Stimulated activated CD4-positive, alpha-beta T cell treated with anti-CD3 and anti-CD28 coated beads, Interleukin-2, amount 100 ng/mL, for 48 hours (primary cell): ENCODE measurements around the gene LONP2.
A peak's percentile ranks its signal among the peaks of the same experiment; 100 is the strongest.
"Not testable (repeated sequence)": the region's sequence is repeated elsewhere in the genome, so short reads cannot be mapped to it uniquely, and the experiment has no call there.

Experiments
- DNase-seq, 2 donors: peaks; one replicate each; pipeline ENCODE4 v3.0.0-alpha.2; 2020

The LONP2 gene

DNA sequence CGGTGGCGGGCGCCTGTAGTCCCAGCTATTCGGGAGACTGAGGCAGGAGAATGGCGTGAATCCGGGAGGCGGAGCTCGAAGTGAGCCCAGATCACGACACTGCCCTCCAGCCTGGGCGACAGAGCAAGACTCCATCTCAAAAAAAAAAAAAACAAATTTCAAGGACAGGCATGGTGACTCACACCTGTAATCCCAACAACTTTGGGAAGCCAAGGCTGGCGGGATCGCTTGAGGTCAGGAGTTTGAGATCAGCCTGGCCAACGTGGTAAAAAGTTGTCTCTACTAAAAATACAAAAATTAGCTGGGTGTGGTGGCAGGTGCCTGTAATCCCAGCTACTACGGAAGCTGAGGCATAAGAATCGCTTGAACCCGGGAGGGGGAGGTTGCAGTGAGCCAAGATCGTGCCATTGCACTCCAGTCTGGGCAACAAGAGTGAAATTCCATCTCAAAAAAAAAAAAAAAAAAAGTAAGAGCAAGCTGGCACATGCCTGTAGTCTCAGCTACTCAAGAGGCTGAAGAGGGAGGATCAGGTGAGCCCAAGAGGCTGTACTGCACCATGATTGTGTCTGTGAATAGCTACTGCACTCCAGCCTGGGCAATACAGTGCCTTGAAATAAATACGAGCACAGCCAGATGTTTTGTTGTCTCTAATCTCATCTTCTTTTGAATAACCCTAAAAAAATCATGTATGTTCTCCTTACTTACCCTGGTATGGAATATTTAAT, 126.7 kb downstream of the LONP2 start:
- DNase-seq = not testable (repeated sequence)

DNA sequence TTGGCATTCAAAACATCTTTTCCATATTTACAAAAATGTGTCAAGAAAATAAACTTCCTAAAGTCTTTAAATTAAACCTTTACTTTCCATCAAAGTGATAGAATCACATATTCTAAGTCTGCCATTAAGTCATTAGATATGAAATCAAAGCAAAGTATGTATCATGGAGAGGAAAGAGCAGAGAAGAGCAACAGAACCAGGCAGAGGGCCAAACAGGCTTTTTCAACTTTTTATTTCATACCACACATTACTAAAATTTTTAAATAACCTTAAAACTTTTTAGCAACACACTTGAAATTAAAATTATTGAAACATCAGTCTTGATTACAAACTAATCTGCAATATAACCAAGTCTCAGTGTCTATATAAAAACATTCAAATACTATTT, 127.3 kb downstream of the LONP2 start:
- no peak for DNase-seq

DNA sequence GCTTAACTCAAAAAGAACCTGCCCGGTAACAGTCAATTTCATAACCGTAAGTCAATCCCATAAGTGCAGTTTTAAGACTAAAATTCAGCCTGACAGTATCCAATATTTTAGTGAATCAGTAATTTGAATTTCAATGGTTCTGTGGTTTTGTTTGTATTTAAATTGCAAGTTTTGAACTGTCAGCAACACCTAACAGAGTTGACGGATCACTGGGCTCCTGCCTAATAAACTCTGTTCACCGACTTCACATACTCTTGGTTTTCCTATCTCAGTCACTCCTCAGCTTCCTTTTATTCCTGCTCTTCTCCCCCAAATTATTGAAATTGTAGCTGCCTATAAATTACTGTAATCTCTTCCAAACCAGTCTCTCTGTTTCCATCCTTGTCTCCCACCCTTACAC, 128.6 kb downstream of the LONP2 start:
- no peak for DNase-seq

DNA sequence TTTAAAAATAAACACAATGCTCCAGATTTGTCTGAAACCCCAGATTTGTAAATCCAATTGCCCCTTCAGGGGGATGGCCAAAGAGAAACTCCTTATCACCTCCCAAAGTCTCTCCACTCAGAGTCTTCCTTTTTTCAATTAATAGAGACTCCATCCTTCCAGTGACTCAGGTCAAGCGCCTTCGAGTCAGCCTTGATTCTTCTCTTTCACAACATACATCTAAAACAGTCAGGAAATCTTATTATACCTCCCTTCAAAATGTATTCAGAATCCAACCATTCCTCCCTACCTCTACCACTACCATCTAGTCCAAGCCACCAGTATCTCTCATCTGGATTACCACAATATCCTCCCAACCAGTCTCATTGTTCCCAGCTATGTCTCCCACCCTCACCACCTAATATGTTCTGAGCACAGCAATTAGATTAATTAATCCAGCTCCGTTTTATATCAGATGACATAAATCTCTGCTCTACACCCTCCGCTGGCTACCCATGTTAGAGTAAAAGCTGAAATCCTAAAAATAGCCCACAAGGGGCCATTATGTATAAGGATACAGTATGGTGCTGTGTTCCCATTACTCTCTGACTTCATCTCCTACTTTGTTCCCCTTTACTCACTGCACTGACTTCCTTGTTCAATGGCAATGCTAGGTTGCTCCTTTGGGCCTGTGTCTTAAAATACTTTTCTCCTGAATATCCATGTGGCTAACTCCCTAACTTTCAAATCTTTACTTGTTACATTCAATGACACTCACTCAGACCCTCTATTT, 129.3 kb downstream of the LONP2 start:
- no peak for DNase-seq

DNA sequence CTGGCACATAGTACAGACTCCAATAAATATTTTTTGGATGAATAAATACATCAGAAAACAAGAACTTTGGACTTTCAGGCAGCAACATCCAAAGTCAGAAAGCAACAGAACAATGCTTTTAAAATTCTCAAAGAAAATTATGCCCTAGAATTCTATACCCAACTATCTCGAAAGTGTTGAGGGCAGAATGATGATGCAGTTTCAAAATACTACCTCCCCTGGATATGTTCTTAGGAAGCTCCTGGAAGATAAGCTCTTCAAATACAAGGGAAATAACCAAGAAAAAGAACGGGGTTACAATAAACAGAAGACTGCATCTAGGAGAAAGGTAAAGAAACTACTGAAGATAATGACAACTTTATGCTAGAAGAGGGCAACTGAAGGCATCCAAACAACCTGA, 130.2 kb downstream of the LONP2 start:
- DNase-seq = no peak

DNA sequence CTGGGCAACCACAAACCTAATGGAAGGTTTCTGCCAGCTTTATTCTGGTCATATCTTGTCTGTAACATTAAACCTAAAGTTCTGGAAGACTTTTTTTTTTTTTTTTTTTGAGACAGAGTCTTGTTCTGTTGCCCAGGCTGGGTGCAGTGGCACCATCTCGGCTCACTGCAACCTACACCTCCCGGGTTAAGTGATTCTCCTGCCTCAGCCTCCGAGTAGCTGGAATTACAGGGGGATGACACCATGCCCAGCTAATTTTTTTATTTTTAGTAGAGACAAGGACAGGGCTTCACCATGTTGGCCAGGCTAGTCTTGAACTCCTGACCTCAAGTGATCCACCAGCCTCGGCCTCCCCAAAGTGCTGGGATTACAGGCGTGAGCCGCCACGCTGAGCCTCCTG, 133.2 kb downstream of the LONP2 start:
- not testable (repeated sequence) for DNase-seq

DNA sequence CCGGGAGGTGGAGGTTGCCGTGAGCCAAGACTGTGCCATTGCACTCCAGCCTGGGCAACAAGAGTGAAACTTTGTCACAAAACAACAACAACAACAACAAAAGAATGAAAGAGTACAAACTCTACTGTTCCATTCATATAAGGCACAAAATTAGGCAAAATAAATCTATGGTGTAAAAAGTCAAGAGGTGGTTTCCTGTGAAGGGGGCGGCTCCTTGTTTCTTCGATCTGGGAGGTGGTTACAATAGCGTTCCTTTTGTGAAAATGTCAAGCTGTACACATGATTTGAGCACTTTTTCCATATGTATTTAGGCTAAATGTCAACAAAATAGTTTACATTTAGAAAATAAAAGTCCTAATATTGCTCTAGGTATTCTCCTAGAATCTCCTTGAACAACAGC, 134.2 kb downstream of the LONP2 start:
- no peak for DNase-seq

DNA sequence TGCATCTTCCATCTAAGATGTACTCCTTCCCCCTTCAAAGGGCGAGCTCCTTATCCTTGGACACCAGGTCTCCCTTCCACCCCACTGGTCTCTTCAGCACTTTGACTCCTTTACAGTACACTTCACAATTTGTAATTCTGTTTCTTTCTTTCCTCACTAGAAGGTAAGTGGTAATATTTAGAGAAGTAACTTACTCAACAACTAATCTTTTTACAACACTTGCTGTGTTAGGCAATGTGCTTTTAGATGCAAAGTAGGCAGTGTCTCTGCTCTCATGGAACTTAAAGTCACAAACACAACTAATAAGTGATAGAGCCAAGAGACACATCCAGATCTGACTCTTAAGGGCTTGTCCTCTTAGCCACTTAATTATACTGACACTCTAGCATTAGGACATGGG, 134.7 kb downstream of the LONP2 start:
- DNase-seq = no peak

DNA sequence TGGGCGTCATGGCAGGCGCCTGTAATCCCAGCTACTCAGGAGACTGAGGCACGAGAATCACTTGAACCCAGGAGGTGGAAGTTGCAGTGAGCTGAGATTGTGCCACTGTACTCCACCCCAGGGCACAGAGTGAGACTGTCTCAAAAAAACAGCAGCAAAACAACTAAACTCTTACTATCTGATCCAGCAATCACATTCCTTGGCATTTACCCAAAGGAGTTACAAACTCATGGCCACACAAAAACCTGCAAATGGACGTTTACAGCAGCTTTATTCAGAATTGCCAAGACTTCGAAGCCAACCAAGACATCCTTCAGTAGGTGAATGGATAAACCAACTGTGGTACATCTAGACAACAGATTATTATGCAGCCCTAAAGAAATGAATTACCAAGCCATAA, 137.1 kb downstream of the LONP2 start:
- DNase-seq = no peak

DNA sequence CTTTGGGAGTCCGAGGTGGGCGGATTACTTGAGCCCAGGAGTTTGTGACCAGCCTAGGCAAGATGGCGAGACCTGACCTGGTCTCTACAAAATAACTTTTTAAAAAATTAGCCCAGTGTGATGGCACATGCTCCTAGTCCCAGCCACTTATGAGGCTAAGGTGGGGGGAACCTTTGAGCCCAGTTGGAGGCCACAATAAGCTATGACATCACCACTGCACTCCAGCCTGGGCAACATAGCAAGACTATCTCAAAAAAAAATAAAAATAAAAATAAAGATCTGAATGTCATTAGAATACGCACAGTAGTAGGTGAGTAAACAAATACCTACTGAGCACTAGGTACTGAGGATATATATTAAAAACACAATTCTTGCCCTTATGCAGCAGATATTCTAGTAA, 138.0 kb downstream of the LONP2 start:
- DNase-seq = no peak

DNA sequence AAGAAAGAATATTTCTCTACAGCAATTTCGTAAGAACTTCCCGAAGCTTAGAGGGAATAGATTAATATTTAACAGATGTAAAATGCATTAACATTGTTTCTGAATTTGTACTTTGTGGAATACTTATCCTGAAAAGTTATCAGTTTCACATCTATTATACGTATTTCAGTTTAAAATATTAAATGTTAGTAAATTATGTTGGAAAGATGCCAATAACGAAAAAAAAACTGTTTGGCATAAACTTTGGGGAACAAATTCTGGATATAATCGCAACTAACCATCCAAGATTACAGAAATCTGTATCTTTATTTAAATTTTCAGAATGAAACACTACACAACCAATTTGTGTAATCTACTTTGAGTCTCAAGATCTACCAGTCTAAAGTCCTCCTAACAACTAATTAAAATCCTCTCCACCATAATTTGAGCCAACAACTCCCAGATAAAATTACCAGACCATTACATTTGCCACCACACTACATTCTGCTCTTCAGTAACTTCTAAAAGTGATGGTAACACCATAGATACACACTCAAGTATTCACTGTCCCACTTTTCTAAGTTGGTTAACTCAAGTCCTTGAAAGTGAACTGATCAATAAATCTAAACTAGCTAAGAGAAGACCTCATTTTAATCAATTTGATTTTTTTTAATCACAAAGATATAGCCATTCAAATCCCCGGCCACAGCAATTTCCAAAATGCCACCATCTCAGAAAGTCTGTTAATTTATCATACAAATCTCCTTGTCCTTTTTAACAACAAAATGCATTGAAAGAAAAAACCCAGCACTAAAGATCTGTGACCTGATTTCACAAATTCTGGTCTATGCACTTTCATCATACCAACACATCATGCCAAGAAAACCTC, 139.1 kb downstream of the LONP2 start:
- DNase-seq = no peak

DNA sequence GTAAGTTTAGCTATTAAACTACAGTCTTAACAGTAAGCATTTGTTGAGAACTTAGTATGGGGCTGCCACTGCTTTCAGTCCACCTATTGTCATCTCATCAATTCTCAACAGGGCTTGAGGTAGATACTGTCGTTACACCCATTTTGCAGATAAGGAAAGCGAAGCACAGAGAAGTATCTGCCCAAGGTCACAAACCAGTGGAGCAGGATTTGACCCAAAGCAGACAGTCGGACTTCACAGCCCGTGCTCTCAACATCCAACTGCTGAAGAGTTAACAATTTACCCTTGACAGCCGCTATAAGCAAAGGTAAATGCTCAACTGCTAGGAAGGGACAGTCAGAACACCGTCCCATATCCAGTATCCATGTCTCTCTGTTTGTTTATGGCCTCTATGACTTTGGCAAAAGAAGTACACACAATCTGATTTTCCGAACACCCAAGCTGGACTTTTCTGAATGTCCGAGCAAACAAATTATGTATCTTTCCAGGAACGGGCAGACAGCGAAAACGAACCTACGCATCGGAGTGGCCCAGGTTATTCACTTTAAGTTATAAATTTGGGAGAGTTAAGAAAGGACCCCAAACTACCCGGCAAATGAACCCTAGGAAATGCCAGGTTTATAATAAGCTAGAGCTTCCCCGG, 139.9 kb downstream of the LONP2 start:
- DNase-seq = no peak

DNA sequence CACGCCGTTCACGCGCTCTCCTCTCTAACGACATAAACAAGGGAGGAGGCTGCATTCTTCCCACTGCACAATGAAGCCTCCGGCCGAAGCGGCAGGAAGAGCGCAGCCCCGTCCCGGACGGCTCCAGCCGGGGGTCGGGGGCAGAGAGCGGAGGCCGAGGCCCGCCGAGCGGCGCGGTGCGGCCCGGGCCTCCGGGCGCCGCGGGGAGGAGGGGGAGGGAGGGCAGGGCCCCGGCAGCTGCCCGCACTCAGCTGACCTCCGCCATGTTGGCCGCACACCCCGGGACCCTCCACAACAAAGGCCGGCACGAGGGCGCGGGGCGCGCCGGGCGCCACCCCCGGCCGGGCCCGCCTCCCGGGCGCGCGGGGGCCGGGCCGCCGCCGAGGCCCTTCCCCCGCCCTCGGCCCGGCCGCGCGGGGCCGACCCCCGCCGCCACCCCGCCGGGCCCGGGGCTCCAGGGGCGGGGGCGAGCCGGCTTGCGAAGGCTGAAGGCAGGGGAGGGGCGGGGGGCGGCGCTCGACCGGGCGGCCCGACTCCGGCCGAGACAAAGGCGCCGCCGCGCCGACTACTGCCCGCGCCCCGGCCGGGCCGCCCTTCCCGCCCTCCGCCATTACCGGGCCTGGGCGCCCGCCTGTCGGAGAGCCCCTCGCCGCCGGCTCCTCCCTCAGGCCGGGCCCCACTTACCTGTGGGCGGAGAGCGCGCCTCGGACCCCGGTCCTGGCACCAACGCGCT, 140.6 kb downstream of the LONP2 start:
- peak in 1 of 2 donors; percentile 41 for DNase-seq

DNA sequence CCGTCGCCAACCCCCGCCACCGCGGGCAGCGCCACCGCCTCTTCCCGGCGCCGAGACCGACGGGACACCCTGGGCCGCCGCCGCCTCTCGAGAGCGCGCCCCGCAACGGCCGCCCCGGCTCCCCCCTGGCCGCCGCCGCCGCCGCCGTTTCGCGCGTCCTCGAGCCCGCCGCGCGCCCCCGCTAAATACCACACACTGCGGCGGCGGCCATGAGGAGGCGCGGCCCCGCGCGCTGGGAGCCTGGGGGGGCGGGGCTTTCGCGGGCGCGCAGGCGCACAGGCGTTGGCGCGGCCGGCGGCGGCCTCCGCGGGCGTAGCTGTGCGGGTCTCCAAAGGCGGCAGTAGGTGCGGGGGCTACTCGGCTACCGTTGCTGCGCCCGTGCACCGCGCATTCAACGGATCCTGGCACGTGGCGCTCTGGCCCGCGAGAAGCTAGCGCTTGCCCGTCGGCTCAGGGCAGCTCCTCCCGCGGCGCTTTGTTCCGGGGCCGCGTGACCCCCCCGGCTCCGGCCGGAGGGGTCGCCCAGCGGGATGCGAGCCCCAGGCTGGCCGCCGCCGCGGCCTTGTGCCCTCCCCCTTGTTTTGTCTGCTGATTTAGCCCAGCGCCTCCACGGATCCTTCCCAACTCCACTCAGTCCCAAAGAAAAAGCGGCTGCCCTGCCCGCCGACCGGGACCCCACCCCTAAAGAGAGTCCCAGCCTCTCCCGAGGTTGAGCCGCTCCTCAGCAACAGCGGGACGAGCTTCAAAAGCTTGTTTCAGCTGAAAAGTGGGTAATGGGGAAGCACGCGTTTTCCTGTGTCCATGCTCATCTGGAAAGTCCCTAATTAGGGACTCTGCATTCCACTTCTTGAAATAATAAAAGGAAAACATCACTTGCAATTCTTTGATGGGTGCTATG, 141.4 kb downstream of the LONP2 start, which contains the start of gene SIAH1:
SIAH1 (minus strand) TSS at position 161 of the 898 bp plus-strand sequence. CDS start 22,985 bp downstream, outside the sequence.
- DNase-seq = peak; percentile 78 to 89

DNA sequence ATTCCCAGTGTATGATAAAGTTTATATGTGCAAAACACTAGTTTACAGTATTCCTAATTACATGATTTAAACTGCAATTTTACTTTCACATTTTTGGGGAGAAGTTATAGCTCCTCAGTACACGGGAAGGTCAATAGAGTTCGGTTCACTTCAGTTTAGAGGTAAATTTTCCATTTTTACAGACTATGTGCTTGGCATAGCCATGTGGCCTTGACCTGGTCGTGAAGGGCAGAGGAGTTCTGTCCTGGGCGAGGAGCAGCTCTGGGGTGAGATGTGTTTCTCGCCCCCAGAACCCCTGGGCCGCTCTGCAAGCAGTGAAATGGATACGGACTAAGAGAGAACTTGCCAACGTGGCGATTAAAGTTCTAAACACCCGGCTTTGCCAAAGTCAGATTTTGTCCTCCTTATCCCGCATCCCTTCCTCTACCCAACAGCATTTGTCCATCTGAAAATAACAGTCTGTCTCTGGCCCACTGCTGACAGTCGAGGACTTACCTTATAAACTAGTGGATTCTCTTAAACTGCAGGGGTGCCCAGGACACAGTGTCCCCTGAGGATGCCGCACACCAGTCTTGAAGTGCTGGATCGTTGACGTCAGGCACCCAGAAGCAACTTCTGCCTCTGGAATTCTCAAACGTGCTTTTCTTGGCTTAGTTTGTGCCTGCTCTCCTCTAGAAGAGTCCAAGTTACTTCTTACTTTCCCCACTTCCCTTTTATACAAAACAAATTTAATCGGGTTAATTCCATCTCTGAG, 142.6 kb downstream of the LONP2 start:
- no peak for DNase-seq

DNA sequence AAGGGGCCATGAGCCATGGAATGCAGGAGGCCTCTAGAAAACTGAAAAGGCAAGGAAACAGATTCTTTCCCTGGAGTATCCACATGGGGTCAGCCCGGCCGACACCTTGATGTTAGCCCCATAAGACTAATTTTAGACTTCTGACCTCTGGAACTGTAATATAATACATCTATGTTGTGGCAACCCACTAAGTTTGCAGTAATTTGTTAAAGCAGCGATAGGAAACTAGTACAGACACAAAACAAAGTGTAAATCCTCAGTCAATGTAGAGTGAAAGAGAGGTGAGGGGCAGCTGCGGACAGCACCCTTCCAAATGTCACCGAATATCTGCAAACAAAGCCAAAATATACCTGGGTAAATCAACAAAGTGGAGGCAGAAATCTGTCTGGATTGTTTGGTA, 148.3 kb downstream of the LONP2 start:
- DNase-seq = no peak

DNA sequence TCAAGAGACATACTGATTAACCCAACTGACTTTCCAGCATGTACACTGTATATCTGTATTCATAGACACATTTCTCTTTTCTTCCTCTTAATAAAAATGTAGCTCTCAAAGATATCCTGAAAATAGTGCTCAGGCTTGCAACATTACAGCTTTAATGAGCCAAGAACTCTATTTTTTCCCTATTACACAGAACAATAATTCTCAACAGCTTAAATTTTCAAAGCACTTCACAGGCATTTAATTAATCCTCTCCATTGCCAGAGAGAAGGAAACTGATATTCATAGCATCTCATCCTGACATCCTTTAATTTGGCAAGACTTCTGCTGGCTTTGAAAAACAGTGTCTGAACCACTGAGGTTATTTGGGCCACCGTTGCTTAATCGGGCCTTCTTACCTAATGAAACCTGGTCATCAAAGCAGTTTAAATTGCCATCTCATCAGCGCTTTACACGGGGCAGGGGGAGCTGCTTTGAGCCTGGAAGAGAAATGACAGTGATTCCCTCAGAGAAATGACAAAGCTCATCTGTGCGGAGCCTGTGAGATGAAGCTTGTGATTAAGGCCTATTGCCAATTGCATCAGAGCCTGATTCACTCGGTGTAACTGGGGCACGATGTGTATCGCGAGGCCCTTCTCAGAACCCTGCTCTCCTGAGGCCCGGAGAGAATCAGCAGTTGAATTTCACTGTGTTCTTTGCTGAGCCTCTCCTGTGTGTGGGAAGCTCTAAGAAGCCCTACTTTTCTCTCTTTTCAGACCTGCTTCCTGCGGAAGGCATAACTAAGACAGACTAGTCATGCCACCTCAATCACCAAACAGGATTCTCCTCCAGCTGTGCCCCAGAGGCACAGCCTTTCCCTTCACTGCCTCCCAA, 149.6 kb downstream of the LONP2 start:
- DNase-seq = no peak

DNA sequence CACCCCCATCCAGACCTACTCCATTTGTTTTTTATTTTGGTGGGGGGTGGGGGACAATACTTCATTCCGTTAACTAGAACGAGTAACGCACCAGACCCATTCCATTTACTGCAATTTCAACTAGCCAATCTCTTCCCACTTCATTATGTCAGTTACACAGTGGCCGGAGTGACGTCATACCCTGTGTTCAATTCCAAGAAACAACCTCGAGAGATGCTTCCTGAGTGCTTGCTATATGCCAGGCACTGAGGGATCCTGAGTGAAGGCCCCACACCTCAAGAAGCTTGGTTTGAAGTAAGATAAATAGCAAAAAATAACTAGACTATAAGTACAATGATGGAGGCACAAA, 150.2 kb downstream of the LONP2 start:
- DNase-seq = no peak

DNA sequence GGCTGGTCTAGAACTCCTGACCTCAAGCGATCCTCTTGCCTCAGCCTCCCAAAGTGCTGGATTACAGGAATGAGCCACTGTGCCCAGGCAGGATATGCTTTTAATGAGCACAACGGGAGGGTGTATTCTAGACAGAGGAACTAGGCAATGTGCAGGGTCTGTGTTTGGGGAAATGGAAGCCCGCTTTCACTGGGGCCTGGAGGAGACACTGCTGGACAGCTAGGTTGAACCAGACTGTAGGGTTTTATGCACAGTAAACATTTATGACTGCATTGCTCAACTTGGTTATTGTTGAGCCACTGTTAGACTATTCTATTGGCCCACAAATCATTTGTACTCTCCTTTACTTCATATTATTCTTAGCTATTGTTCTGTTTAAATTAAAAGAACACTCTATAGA, 151.3 kb downstream of the LONP2 start:
- no peak for DNase-seq
